Measurements from ENCODE around the gene CNTRL.
"Not testable (repeated sequence)": the region's sequence is repeated elsewhere in the genome, so short reads cannot be mapped to it uniquely, and the experiment has no call there.

The CNTRL gene

DNA sequence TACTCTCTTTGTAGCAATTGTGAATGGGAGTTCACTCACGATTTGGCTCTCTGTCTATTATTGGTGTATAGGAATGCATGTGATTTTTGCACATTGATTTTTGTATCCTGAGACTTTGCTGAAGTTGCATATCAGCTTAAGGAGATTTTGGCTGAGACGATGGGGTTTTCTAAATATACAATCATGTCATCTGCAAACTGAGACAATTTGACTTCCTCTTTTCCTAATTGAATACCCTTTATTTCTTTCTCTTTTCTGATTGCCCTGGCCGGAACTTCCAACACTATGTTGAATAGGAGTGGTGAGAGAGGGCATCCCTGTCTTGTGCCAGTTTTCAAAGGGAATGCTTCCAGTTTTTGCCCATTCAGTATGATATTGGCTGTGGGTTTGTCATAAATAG lies 54.6 kb downstream of the CNTRL start:
- in situ Hi-C loops (cut with HindIII; ENCODE audit: low sequenced_read_pairs), result not testable (repeated sequence)

DNA sequence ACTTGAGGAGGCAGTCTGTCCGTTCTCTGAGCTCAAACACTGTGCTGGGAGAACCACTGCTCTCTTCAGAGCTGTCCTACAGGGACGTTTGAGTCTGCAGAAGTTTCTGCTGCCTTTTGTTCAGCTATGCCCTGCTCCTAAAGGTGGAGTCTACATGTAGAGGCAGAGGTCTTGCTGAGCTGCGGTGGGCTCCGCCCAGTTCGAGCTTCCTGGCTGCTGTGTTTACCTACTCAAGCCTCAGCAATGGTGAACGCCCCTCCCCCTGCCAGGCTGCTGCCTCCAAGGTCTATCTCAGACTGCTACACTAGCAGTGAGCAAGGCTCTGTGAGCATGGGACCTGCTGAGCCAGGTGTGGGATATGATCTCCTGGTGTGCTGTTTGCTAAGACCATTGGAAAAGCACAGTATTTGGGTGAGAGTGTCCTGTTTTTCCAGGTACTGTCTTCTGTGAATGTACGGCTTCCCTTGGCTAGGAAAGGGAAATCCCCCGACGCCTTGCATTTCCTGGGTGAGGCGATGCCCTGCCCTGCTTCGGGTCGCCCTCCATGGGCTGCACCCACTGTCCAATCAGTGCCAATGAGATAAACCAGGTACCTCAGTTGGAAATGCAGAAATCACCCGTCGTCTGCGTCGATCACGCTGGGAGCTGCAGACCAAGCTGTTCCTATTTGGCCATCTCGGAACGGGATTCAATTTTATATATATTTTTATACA lies 58.5 kb downstream of the CNTRL start:
- in situ Hi-C loops (cut with HindIII; ENCODE audit: low sequenced_read_pairs), result no loop called here

DNA sequence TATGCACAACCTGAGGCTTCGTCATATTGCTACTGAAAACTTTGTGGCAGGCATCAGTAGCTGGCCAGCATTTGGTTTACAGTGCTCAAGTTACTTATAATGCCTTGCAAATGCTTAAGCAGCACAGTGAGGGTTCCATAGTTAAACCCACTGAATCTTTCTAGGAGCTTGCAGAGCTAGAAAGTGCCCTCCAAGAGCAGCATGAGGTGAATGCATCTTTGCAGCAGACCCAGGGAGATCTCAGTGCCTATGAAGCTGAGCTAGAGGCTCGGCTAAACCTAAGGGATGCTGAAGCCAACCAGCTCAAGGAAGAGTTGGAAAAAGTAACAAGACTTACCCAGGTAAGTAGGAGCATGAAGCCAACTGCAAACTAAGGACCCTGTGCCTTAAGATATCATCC lies 60.9 kb downstream of the CNTRL start:
- in situ Hi-C loops (cut with HindIII; ENCODE audit: low sequenced_read_pairs), result no loop called here

DNA sequence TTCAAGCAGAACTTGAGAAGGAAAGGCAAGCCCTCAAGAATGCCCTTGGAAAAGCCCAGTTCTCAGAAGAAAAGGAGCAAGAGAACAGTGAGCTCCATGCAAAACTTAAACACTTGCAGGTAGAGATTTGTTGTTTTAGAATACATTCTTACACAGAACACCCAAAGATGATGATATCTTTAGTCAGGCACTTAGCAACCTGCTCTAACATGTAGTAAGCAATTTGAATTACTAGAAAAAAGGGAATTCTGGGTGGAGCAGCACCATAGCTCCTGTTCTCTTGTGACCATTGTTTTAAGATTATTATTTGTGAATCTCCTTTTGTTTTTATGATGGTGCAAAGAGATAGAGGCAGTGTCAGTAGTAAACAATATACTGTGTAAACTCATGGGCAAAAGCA lies 63.8 kb downstream of the CNTRL start:
- in situ Hi-C loops (cut with HindIII; ENCODE audit: low sequenced_read_pairs), result no loop called here

DNA sequence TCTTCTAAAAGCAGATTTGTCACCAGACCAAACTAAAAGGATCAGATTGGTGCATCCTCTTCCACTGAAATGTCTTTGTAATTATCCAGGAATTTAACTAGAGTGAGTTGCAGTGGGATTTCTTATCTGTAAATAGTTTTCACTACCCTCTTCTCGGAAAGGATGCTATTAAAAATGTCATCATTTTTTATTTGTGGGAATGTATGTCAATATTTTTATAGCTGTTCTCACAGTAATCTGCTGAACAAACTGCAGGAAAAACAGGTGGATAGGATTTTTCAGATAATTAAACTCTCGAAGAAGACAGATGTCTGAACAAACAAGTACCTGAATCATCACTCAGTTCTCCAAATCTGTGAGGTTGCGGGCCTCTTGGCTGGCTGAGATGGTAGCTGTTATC lies 64.2 kb downstream of the CNTRL start:
- in situ Hi-C loops (cut with HindIII; ENCODE audit: low sequenced_read_pairs), result no loop called here

DNA sequence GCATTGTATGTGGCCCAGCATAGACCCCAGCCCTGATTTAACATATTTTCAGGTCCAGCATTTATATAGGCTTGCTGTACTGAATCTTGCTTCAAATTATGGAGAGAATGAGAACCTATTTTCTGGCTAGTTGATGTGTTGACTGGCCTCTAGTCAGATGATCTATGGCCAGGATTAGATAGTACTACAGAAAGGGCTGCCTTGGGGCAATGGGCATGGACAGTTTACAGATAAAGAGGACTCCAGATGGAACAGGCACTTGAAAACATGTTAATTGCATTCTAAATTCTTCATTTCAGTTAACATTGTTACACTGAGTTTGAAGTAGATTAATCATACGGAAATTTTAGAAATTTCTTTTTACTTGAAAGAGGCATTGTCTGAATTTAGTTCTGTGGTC lies 65.4 kb downstream of the CNTRL start:
- in situ Hi-C loops (cut with HindIII; ENCODE audit: low sequenced_read_pairs), result no loop called here

DNA sequence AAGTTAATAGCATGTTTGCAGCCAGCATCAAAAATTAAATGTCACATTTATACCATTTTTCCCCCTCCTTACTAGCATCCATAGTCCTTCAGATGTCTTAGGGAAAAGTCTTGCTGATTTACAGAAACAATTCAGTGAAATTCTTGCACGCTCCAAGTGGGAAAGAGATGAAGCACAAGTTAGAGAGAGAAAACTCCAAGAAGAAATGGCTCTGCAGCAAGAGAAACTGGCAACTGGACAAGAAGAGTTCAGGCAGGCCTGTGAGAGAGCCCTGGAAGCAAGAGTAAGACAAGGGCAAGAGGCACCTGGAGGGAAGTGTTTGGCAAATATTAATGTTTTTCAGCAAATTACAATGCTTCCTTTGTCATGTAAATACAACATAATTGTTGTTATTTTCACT lies 66.6 kb downstream of the CNTRL start:
- in situ Hi-C loops (cut with HindIII; ENCODE audit: low sequenced_read_pairs), result no loop called here

DNA sequence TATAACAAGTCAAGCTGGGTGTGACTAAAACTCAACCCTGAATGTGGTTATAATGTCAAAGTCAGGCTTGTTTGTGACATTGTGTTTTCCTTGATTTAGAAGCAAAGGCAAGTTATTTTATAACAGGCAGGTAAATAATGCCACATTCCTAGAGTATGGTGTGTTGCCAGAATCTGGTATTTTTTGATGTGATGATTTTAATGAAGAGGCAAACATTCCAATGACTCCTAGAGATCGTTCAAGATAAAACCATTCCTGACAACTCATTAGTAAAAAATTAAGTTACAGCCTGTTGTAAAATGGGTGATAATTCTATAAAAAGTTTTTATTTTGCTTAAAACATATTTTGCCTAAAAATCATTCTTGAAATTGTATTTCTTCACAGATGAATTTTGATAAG lies 67.0 kb downstream of the CNTRL start:
- in situ Hi-C loops (cut with HindIII; ENCODE audit: low sequenced_read_pairs), result no loop called here

DNA sequence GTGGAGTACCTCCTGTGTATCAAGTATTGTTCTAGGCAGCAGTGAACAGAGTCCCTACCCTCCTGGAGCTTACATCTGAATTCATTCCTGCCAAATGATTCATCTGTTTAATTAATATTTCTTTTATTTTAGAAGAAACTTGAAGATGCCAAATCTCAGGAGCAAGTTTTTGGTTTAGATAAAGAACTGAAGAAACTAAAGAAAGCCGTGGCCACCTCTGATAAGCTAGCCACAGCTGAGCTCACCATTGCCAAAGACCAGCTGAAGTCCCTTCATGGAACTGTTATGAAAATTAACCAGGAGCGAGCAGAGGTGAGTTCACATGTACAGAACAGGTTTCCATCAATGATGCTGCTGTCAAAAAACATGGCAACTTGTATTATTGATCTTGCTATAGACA lies 69.0 kb downstream of the CNTRL start:
- in situ Hi-C loops (cut with HindIII; ENCODE audit: low sequenced_read_pairs), result no loop called here

DNA sequence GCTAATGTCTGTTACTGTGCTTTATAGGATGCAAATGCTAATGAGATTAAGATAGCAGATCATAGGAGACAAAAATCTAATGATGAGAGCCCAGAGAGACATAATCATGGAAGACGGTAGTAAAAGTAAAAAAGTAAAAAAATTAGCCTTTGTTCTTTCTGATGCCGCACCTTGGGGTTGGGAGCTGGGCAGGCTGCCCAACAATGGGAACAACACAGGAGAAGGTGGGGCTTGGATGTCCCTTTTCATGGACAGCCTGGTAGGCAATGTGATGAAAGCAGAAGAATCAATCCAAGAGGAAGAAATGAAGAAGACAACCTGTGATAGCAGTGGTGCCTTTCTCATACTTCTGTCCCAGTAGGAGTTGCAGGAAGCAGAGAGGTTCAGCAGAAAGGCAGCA lies 69.7 kb downstream of the CNTRL start:
- in situ Hi-C loops (cut with HindIII; ENCODE audit: low sequenced_read_pairs), result no loop called here

DNA sequence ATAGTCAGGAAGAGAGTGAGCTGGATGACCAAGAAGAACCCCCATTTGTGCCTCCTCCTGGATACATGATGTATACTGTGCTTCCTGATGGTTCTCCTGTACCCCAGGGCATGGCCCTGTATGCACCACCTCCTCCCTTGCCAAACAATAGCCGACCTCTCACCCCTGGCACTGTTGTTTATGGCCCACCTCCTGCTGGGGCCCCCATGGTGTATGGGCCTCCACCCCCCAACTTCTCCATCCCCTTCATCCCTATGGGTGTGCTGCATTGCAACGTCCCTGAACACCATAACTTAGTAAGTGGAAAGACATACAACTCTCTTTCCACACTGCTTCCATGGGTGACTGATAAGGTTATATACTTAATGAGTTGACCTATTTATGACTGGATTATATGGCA lies 75.4 kb downstream of the CNTRL start:
- in situ Hi-C loops (cut with HindIII; ENCODE audit: low sequenced_read_pairs), result no loop called here

DNA sequence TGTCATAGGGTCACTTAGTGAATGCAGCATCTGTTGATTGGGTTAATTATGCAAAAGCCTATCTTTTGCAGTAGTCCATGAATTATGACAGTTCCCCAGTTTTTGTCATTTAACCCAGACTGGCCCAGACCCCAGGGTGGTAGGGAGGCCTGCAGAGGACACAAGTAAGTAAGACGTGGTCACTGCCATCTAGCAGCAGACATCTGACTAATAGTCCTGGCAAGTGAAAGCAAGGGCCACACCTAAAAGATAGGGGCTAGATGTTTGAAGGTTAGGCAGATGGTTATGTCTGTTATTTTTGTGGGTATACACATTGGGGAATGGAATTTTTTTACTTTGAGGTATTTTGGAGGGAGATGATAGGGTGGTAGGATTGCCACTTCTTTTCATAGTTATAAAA lies 78.9 kb downstream of the CNTRL start:
- in situ Hi-C loops (cut with HindIII; ENCODE audit: low sequenced_read_pairs), result no loop called here

DNA sequence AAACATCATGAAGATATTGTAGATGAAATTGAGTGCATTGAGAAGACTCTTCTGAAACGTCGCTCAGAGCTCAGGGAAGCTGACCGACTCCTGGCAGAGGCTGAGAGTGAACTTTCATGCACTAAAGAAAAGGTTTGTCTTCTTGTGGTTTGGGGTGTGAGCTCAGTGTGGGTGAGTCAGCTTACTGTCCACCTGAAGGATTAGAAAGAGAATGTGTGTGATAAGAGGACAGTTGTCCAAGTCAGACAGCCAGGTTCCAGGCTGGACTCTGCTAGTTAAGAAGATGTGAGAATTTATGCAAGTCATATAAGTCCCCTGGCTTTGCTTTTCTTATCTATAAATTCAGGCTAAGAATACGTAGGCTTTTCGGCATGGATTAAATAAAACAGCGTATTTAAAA lies 80.0 kb downstream of the CNTRL start:
- in situ Hi-C loops (cut with HindIII; ENCODE audit: low sequenced_read_pairs), result no loop called here

DNA sequence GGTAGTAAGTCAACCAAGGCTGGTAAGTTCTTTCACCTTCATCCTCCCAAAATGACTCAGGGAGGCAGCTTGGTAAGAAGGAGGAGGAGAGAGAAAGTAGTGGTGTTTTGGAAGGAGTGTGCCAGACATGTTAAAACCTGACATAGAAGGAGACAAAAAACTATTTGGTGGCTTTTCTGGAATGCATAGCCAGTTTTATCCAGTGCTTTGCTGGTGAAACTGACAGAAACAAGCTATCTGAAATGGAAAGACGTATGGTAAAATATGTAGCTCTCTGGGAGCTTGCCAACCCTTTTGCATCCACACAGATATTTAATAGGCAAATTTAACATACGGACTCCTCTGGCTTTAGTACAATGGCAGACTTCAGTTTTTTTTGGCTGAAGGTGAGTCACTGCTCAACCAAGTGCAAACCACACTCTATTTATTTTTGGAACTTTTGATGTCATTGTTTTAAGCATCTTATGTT lies 81.5 kb downstream of the CNTRL start:
- in situ Hi-C loops (cut with HindIII; ENCODE audit: low sequenced_read_pairs), result no loop called here

DNA sequence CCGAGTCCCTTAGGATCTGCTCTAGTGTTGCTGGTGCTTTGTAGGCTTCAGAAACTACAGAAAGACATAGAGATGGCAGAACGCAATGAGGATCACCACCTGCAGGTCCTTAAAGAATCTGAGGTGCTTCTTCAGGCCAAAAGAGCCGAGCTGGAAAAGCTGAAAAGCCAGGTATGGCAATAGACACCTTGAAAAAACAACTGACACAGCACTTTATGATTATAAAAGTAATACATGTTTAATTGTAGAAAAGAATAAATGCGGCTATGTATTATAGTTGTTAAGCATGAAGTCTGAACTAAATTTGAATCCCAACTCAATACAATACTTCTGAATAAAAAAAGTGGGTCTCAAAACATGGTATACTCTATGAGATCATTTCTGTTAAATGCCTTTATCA lies 83.2 kb downstream of the CNTRL start:
- in situ Hi-C loops (cut with HindIII; ENCODE audit: low sequenced_read_pairs), result no loop called here

DNA sequence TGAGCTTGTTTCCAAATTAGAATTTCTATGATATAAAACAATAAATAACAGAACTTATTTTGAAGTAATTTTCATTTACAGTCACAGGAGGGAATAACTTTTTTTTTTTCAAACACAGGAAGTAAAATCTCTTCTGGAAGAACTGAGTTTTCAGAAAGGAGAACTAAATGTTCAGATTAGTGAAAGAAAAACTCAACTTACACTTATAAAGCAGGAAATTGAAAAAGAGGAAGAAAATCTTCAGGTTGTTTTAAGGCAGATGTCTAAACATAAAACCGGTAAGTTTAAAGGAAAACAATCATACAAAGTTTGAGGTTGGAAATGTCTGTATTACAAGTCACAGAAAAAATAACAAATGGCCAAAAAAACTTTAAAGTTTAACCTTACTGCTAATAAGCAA lies 85.3 kb downstream of the CNTRL start:
- in situ Hi-C loops (cut with HindIII; ENCODE audit: low sequenced_read_pairs), result no loop called here

DNA sequence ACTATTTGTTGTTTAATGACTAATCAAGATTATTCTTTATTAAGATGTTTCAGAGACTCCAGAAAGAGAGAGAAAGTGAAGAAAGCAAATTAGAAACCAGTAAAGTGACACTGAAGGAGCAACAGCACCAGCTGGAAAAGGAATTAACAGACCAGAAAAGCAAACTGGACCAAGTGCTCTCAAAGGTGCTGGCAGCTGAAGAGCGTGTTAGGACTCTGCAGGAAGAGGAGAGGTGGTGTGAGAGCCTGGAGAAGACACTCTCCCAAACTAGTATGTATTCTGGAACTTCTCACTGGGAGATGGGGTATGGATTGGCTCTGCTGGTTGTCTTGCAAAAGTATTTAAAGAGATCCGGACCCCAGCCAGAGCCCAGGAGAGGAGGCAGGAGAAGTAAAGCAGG lies 93.3 kb downstream of the CNTRL start:
- in situ Hi-C loops (cut with HindIII; ENCODE audit: low sequenced_read_pairs), result no loop called here

DNA sequence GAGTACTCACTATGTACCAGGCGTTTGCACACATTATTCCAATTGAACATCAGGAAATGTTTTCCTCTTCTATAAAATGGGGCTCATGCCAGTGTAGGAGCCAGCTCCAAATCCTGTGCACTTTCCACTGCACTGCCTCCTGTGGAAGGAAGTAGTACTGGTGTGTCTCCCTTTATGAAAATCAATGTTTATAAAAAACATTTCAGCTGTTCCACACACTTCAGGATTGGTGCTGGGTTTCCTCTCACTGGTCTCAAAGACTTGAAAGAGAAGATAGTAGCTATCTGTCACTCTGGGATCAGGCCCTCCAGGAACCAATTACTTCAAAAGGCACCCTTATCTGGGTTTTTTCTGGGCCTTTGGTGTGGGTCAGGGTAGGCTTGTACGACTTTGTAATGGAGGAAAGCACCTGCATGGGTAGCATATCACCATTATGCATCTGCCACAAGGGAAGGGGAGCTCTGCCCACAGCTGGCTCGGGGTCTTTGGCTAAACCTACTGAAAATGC lies 94.4 kb downstream of the CNTRL start:
- in situ Hi-C loops (cut with HindIII; ENCODE audit: low sequenced_read_pairs), result no loop called here

DNA sequence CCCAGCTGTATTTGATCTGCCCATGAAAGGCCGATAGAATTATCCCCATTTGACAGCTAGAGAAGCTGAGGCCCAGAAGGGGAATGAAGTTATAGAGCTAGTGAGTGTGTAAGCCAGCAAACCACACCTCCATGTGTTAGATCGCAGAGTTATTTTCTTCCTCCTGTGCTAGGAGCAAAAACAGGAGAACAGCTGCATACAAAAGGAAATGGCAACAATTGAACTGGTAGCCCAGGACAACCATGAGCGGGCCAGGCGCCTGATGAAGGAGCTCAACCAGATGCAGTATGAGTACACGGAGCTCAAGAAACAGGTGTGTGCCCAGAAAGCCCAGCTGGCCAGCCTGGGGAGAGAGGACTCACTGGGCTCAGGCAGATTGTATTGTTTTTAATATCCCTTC lies 96.5 kb downstream of the CNTRL start:
- in situ Hi-C loops (cut with HindIII; ENCODE audit: low sequenced_read_pairs), result no loop called here

DNA sequence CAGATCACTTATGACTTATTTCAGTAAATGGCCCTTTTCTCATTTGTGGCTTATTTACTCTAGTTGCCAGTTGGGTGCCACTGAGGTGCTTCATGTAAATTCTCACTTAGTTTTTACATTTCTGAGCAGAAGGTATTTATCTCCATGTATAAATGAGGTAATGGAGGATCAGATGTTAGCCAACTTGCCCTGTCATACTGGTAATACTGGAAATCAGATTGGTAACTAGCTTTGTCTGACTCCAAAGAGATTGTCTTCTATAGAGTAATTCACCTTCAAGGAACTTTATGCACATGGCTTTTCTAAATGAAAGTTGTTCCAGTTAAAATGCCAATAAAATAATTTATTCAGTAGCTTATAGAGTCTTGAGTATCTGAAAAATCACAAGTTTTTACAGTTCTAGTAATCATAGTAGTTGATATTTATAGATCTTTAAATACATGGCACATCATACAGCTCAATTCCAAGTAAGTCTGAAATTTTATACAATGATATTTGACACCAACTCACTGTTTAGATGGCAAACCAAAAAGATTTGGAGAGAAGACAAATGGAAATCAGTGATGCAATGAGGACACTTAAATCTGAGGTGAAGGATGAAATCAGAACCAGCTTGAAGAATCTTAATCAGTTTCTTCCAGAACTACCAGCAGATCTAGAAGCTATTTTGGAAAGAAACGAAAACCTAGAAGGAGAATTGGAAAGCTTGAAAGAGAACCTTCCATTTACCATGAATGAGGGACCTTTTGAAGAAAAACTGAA lies 98.2 kb downstream of the CNTRL start:
- in situ Hi-C loops (cut with HindIII; ENCODE audit: low sequenced_read_pairs), result no loop called here

DNA sequence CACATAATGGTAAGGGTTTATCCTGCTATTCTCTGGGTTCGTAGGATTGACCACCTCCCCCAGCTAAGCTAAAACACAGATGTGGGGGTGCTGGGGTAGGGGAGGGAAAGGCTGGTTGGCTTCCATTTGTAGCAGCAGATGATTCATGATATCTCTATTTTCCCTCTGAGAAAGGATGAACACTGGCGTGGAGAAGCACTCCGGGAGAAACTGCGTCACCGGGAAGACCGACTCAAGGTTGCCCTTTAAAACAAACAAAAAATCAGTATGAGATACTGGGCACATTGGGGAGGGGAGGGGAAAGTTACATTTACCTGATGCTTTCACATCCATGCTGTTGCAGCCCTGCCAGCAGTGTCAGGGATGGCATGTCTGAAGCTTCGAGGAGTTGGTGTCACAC lies 98.7 kb downstream of the CNTRL start:
- in situ Hi-C loops (cut with HindIII; ENCODE audit: low sequenced_read_pairs), result no loop called here

DNA sequence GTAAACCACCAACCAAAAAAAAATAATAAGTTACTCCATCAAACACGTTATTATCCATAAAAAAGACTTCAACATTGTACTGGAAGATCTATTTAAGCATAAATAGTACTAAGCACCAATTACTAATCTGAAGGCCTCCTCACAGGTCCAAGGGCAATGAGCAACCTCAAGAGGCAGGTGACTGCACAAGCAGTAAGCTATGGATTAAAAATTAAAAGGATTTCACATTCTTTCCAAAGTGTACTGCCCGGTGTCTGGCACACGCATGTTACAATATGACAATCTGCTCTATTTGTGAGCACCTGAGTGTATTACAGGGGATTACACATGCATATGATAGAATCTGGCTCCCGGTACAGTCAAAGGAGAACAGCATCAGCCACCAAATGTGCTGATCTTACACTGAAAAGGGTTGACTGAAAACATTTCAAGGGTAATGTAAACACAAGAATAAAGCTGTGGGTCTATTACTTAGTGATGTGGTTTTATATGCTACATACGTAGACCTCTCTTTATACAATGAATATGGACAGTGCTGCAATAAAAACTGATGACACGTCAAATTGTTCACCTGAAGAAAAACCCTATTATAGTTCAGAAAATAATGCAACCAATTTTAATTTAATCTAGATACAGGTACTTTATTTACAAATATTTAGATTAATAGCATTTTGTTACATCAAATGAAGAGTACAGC lies 104.1 kb downstream of the CNTRL start:
- in situ Hi-C loops (cut with HindIII; ENCODE audit: low sequenced_read_pairs), result loop anchor here (25.0 kb wide), 1 partner anchor 167 kb away; no protein-coding TSS in a partner anchor
